ENCODE results near the gene SERPINB8. TPM values are rescaled to one million over a fixed set of nuclear protein-coding genes. Genes with fewer than 3 reads are reported as not detected.

The SERPINB8 gene
- total RNA-seq, 1 experiment from 2014 or later = 27.5 TPM

DNA sequence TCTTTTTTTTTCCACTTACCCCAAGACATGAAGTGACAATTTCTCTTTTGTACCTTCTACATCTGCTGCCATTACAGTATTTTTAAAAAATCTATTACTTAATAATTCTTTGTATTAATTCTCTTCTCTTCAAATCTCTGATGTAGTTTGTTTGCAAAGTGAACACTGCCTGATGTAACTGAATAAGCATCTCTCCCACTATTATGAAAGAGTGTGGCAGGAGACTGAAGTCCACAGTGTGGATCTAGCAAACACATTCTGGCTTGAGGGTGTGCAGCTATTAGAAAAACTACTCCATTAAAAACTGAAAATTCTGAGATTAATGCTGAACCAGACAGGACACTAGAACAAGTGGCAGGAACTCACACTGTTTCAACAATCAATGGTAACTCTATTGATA is 5.0 kb upstream of the SERPINB8 start:
- no peak for DNase-seq (ENCODE audit: low read depth)

- DNase-seq (ENCODE audit: low read depth) = peak; percentile 57
These were observed 4.1 kb upstream of the SERPINB8 start for GRCh38 chr18:63965716-63966330.

DNA sequence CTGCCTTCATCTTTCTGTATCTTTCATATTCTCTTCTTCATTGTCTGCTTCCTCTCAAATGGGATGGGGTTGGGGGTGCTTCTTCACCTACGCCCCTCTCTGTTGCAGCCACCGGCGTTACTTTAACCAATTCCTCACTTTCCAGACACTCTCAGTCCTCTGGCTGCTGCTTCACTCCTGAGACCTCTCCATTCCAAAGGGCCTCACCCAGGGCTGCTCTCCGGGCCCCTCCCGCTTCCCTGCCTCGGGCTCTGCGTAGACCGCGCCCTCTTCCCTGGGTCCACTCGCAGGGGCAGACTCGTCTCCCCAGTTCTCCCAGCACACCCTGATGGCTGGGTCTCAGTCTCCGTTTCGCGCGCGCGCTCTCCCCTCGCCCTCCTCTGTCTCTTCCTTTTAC is 926 bp downstream of the SERPINB8 start:
- no peak for DNase-seq (ENCODE audit: low read depth)

GRCh38 chr18:63971320-63972001 is 1.6 kb downstream of the SERPINB8 start:
- DNase-seq (ENCODE audit: low read depth) = peak; percentile 25

DNA sequence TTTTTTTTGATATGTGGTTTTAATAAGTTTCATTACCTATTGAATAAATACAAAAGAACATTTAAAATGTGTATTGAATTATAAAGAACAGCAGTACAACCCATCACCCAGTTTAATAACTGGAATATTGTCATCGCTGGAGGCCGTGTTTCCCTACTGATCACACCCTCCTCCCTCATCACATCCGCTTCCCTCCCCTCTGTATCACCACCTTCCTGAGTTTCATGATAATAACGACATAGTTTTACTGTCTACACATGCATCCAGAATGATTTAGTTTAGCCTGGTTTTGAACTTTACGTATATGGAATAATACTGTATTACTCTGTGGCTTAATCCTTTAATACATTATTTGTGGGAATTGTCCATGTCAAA is 2.1 kb downstream of the SERPINB8 start:
- no peak for DNase-seq (ENCODE audit: low read depth)

GRCh38 chr18:63974991-63975390 is 5.1 kb downstream of the SERPINB8 start:
- DNase-seq (ENCODE audit: low read depth) = peak; percentile 57

GRCh38 chr18:63975628-63976027 is 5.7 kb downstream of the SERPINB8 start:
- no peak for DNase-seq (ENCODE audit: low read depth)

GRCh38 chr18:63977040-63977439 is 7.2 kb downstream of the SERPINB8 start:
- DNase-seq (ENCODE audit: low read depth) = no peak

DNA sequence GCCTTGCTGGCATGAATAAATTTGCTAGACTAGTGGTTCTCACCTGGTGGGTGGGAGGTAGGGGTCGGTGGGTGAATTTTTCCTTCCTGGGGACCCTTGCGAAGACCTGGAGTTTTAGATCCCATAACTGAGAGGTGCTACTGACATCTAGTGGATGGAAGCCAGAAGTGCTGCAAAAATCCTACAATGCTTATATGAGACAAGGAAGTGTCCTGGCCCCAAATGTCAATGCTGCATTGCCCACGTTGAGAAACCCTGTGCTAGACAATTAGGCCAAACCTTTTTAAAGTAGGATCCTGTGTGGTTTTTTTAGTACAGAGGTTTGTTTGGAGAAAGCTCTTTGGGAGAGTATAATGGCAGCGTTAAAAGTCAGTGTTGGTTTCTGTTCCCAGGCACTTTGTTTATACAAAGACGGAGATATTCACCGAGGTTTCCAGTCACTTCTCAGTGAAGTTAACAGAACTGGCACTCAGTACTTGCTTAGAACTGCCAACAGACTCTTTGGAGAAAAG is 9.6 kb downstream of the SERPINB8 start:
- peak; percentile 71 for DNase-seq (ENCODE audit: low read depth)

- no peak for DNase-seq (ENCODE audit: low read depth)
These were observed 10.1 kb downstream of the SERPINB8 start for GRCh38 chr18:63980027-63980426.

GRCh38 chr18:63980896-63981460 is 11.1 kb downstream of the SERPINB8 start:
- DNase-seq (ENCODE audit: low read depth) = no peak

- no peak for DNase-seq (ENCODE audit: low read depth)
These were observed 11.8 kb downstream of the SERPINB8 start for GRCh38 chr18:63981719-63982118.

DNA sequence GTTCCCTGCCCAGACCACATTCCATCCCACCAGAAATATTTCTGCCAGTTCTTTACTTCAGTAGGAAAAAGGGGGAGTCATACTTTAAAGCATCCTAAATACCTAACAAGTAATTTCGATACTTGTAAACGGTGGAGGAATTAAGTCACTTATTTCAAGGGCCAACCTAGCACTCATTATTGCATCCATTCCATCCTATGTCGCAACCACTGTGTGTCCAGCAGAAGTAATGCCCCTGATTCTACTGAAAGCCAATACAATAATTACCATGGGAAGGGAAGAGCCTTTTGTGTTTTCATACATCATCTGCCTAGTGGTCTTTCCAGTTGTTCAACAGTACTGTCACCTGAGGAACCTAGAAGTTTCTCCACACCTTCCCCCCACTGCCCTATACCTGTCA is 12.5 kb downstream of the SERPINB8 start:
- DNase-seq (ENCODE audit: low read depth) = no peak

GRCh38 chr18:63986885-63987284 is 17.0 kb downstream of the SERPINB8 start:
- no peak for DNase-seq (ENCODE audit: low read depth)

DNA sequence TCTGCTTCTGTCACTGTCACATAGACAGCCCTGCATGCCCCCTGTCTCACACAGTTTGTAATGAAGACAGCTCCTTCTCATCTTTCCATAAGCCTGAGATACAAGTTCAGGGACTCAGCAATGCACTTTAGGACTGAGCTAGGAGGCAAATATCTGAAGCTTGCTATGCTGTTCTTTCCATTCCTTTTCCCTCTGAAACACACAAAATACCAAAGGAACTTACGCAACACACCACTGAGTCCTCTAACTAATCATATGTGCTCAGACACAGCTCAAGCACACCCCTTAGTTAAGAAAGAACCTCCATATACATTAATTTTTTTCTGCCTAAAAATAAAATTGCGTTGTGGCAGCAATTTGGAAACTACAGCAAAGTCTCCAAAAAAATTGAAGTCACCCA is 17.9 kb downstream of the SERPINB8 start:
- DNase-seq (ENCODE audit: low read depth) = no peak

DNA sequence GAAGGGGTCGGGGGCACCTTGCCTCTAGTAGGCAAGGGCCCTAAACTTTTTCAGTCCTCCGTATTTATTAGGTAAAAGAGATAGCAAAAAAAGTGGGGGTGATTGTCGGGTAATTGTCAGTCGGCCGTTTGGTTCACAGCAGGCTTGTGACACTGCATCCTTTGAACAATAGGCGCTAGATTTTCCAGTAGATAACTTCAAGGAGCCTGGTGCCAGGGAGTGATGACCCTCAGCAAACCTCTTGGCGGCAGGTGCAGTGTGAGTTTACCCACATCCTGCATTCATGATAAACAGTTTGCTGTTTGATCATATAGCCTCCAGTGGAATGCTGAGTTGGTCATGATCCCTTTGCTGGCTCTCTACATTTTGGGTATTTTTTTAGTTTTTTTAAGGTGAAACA is 22.9 kb downstream of the SERPINB8 start:
- DNase-seq (ENCODE audit: low read depth) = no peak

DNA sequence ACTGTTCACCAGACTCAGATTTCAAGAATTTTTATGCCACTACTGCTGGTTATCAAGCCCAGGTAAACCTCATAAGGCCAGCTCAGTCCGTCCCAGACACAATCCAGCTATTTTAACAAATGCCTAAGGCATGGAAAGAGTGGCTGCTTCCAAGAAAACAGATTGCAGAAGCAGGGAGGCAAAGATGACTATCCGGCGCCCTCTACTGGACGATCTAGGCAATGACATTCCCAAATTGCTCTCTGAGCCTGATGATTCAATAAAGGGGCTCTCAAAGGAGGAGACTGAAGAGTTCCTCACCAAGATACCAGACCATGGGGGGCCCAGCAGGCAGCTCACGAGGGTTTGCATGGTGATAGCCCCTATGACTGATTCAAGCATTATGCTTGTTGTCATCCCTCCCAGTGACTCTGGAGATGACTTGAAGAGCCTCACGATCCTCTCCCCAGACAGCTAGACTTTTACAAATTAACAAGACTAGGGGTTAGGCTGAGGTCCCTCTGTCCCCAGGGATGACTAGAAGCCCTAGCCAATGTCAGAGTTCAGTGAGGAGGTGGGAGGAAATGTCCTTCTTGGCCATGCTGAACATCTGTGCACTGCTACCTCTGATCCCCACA is 25.0 kb downstream of the SERPINB8 start:
- peak; percentile 45 for DNase-seq (ENCODE audit: low read depth)

GRCh38 chr18:63997041-63997440 is 27.2 kb downstream of the SERPINB8 start:
- DNase-seq (ENCODE audit: low read depth) = peak; percentile 15

DNA sequence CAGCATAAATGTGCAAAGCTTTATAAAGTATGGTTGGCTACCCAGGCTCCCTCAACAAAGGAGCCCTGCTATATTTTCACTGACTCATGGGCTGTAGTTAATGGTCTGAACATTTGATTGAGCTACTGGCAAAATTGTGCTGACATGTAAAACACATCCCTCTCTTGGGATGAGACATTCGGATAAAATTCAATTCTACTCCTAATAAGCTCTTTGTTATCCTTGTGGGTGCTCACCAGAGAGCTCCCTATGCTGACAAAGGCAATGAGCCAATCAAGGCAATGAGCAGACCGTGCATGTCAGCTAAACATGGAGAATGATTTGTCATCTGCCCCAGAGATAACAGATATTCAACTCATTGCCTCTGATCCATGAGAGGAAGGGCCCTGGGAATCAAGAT is 27.7 kb downstream of the SERPINB8 start:
- peak; percentile 30 for DNase-seq (ENCODE audit: low read depth)

- DNase-seq (ENCODE audit: low read depth) = no peak
These were observed 30.0 kb downstream of the SERPINB8 start for GRCh38 chr18:63999871-64000270.

GRCh38 chr18:64002581-64002980 is 32.7 kb downstream of the SERPINB8 start:
- no peak for DNase-seq (ENCODE audit: low read depth)

GRCh38 chr18:64009305-64009704 is 39.4 kb downstream of the SERPINB8 start:
- no peak for DNase-seq (ENCODE audit: low read depth)

DNA sequence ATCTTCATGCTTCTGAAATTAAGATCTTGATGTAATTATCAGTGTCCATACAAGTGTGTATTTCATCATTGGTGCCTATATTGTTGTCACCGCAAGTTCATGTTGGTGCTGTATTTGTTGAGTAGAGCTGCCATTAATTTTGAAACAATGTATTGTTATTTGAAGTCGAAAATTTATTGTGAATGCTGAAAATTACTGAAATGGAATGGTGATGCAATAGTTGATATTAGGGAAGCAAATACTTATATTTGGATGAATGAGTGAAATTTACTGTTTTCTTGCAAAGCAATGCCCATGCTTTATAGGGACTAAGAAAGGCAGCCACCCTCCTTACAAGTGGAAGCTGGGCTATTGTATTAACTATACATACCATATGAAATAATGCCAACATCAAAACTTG is 41.6 kb downstream of the SERPINB8 start:
- DNase-seq (ENCODE audit: low read depth) = no peak

Measured in M059J (cell line).